Activated T-cell treated with anti-CD3 and anti-CD28 coated beads, Interleukin-2, amount 50 U/mL, for 72 hours (primary cell): ENCODE data around the gene C5orf24. TPM values are rescaled to one million over a fixed set of nuclear protein-coding genes. Genes with fewer than 3 reads are reported as not detected.
"Not testable (repeated sequence)": the region's sequence is repeated elsewhere in the genome, so short reads cannot be mapped to it uniquely, and the experiment has no call there.

Source experiments
- ATAC-seq, 2 donors: fragments of 150-1000 bp; cut with Tn5 transposase; replicated peaks in 1 of 2; 2 replicates each; pipeline ENCODE4 v1.10.0; 2021; ENCODE audit warnings: moderate library complexity in 2 of 2, mild to moderate bottlenecking in 1 of 2
- DNase-seq, 2 donors: peaks; one replicate each; pipeline ENCODE4 v3.0.0; 2021 to 2022; ENCODE audit warnings: mixed read lengths in 1 of 2
- H3K27ac Mint-ChIP-seq: one replicate; pipeline ENCODE4 v1.8.0; 2022; ENCODE audit warnings: mild to moderate bottlenecking, moderate library complexity, mixed read lengths
- H3K27me3 Mint-ChIP-seq: one replicate; pipeline ENCODE4 v1.8.0; 2022; ENCODE audit warnings: low read depth, mixed read lengths
- H3K36me3 Mint-ChIP-seq, 2 donors: one replicate each; pipeline ENCODE4 v1.8.0; 2022; ENCODE audit warnings: mixed read lengths in 2 of 2, mild to moderate bottlenecking in 1 of 2; ENCODE audit not compliant: insufficient read depth in 2 of 2
- H3K4me1 Mint-ChIP-seq: one replicate; pipeline ENCODE4 v1.8.0; 2022; ENCODE audit warnings: low read depth, mixed read lengths
- H3K4me3 Mint-ChIP-seq, 2 donors: one replicate each; pipeline ENCODE4 v1.8.0; 2022; ENCODE audit warnings: mild to moderate bottlenecking in 2 of 2, mixed read lengths in 2 of 2, moderate library complexity in 2 of 2
- H3K9me3 Mint-ChIP-seq, 2 donors: one replicate each; pipeline ENCODE4 v1.8.0; 2022; ENCODE audit warnings: mixed read lengths in 2 of 2
- total RNA-seq, 2 donors: library from RNA; stranded (reverse); gene quantifications; one replicate each; pipeline ENCODE4 v1.2.3, GENCODE V29; 2022

Gene C5orf24
- total RNA-seq, 2 donors from 2014 or later: 39.4 TPM

- H3K4me1 Mint-ChIP-seq: peaks cover 60% of the 10 kb centered on the region
- H3K4me3 Mint-ChIP-seq: peak overlapping the region; percentile 98
- no peaks in the 10 kb centered on the region for H3K27me3 Mint-ChIP-seq
Observed at GRCh38 chr5:134874831-134875655, 29.3 kb downstream of the C5orf24 start.

GRCh38 chr5:134877159-134877558 lies 31.4 kb downstream of the C5orf24 start:
- Mint-ChIP-seq H3K9me3 (peaks cover 0 to 3% of the 10 kb centered on the region in 2 donors), H3K27ac (peak overlapping the region; percentile 61), H3K4me3 (peak overlapping the region; percentile 98), H3K4me1 (peaks cover 63% of the 10 kb centered on the region), H3K36me3 (peaks cover 5 to 11% of the 10 kb centered on the region in 2 donors), H3K27me3 (no peaks in the 10 kb centered on the region)
- DNase-seq (no peak), ATAC-seq (no peak)

More at GRCh38 chr5:134874831-134875655, 29.3 kb downstream of the C5orf24 start:
- Mint-ChIP-seq H3K27ac (peak overlapping the region; percentile 96), H3K36me3 (peaks cover 5 to 11% of the 10 kb centered on the region in 2 donors), H3K9me3 (peaks cover 0 to 3% of the 10 kb centered on the region in 2 donors)
- DNase-seq: peak; percentile 50 to 57
- peak; percentile 50 to 67 for ATAC-seq

GRCh38 chr5:134878403-134878802 lies 32.6 kb downstream of the C5orf24 start:
- Mint-ChIP-seq H3K9me3 (peaks cover 0 to 1% of the 10 kb centered on the region in 2 donors), H3K27me3 (no peaks in the 10 kb centered on the region), H3K4me1 (peaks cover 56% of the 10 kb centered on the region), H3K27ac (no peak overlapping the region), H3K4me3 (no peak overlapping the region), H3K36me3 (peaks cover 5 to 11% of the 10 kb centered on the region in 2 donors)
- DNase-seq: no peak
- ATAC-seq: no peak

GRCh38 chr5:134879456-134879855 lies 33.7 kb downstream of the C5orf24 start:
- no peaks in the 10 kb centered on the region for H3K27me3 Mint-ChIP-seq
- H3K36me3 Mint-ChIP-seq: peaks cover 5 to 11% of the 10 kb centered on the region in 2 donors
- DNase-seq: no peak
- no peak for ATAC-seq
- H3K27ac Mint-ChIP-seq: peak overlapping the region; percentile 26
- H3K9me3 Mint-ChIP-seq: no peaks in the 10 kb centered on the region
- H3K4me1 Mint-ChIP-seq: peaks cover 52% of the 10 kb centered on the region
- no peak overlapping the region for H3K4me3 Mint-ChIP-seq

- H3K27me3 Mint-ChIP-seq, H3K9me3 Mint-ChIP-seq, H3K4me3 Mint-ChIP-seq, DNase-seq, H3K27ac Mint-ChIP-seq, ATAC-seq, H3K36me3 Mint-ChIP-seq: not testable (repeated sequence)
- peaks cover 41% of the 10 kb centered on the region for H3K4me1 Mint-ChIP-seq
Observed at GRCh38 chr5:134880937-134881336, 35.2 kb downstream of the C5orf24 start.

- H3K4me3 Mint-ChIP-seq, ATAC-seq, H3K27ac Mint-ChIP-seq, H3K36me3 Mint-ChIP-seq, H3K9me3 Mint-ChIP-seq, H3K27me3 Mint-ChIP-seq, DNase-seq: not testable (repeated sequence)
- peaks cover 33% of the 10 kb centered on the region for H3K4me1 Mint-ChIP-seq
Observed at GRCh38 chr5:134881711-134882110, 35.9 kb downstream of the C5orf24 start.

- Mint-ChIP-seq H3K36me3 (peaks cover 5 to 10% of the 10 kb centered on the region in 2 donors), H3K27ac (no peak overlapping the region), H3K4me1 (peaks cover 22% of the 10 kb centered on the region), H3K9me3 (no peaks in the 10 kb centered on the region), H3K4me3 (no peak overlapping the region), H3K27me3 (no peaks in the 10 kb centered on the region)
- no peak for DNase-seq
- ATAC-seq: no peak
Observed at GRCh38 chr5:134887593-134888159, 41.9 kb downstream of the C5orf24 start.

- H3K27ac Mint-ChIP-seq: no peak overlapping the region
- peaks cover 22% of the 10 kb centered on the region for H3K4me1 Mint-ChIP-seq
- H3K36me3 Mint-ChIP-seq: peaks cover 5 to 13% of the 10 kb centered on the region in 2 donors
- ATAC-seq (no peak), DNase-seq (no peak)
- H3K4me3 Mint-ChIP-seq: no peak overlapping the region
- H3K27me3 Mint-ChIP-seq: no peaks in the 10 kb centered on the region
- H3K9me3 Mint-ChIP-seq: no peaks in the 10 kb centered on the region
Observed at GRCh38 chr5:134889335-134889734, 43.6 kb downstream of the C5orf24 start.

GRCh38 chr5:134891473-134891872 lies 45.7 kb downstream of the C5orf24 start:
- no peaks in the 10 kb centered on the region for H3K27me3 Mint-ChIP-seq
- no peak overlapping the region for H3K4me3 Mint-ChIP-seq
- DNase-seq (no peak), ATAC-seq (peak; percentile 44 to 58)
- no peaks in the 10 kb centered on the region for H3K9me3 Mint-ChIP-seq
- H3K27ac Mint-ChIP-seq: no peak overlapping the region
- peaks cover 22% of the 10 kb centered on the region for H3K4me1 Mint-ChIP-seq
- peaks cover 5 to 13% of the 10 kb centered on the region in 2 donors for H3K36me3 Mint-ChIP-seq

GRCh38 chr5:134892282-134892681 lies 46.5 kb downstream of the C5orf24 start:
- Mint-ChIP-seq H3K27me3 (no peaks in the 10 kb centered on the region), H3K4me3 (no peak overlapping the region), H3K27ac (no peak overlapping the region), H3K36me3 (peaks cover 5 to 13% of the 10 kb centered on the region in 2 donors), H3K4me1 (peaks cover 22% of the 10 kb centered on the region), H3K9me3 (no peaks in the 10 kb centered on the region)
- no peak for ATAC-seq
- DNase-seq: no peak

GRCh38 chr5:134892926-134893325 lies 47.2 kb downstream of the C5orf24 start:
- H3K27me3 Mint-ChIP-seq: no peaks in the 10 kb centered on the region
- no peak overlapping the region for H3K4me3 Mint-ChIP-seq
- peaks cover 22% of the 10 kb centered on the region for H3K4me1 Mint-ChIP-seq
- no peak for DNase-seq
- ATAC-seq: no peak
- H3K9me3 Mint-ChIP-seq: no peaks in the 10 kb centered on the region
- no peak overlapping the region for H3K27ac Mint-ChIP-seq
- peaks cover 5 to 11% of the 10 kb centered on the region in 2 donors for H3K36me3 Mint-ChIP-seq

GRCh38 chr5:134893748-134894505 lies 48.2 kb downstream of the C5orf24 start:
- Mint-ChIP-seq H3K4me3 (no peak overlapping the region), H3K36me3 (peaks cover 5 to 11% of the 10 kb centered on the region in 2 donors), H3K4me1 (peaks cover 22% of the 10 kb centered on the region), H3K9me3 (no peaks in the 10 kb centered on the region), H3K27me3 (no peaks in the 10 kb centered on the region), H3K27ac (no peak overlapping the region)
- no peak for ATAC-seq
- DNase-seq: no peak
